Caco-2 (cell line): ENCODE data around the gene GALK1. TPM values are rescaled to one million over a fixed set of nuclear protein-coding genes. Genes with fewer than 3 reads are reported as not detected.
A peak's percentile ranks its signal among the peaks of the same experiment; 100 is the strongest.

Experiments
- BruUV-seq: library from RNA; stranded (reverse); fragments of 400-500 nt; replicated peaks from 2 replicates; lab custom pipeline; 2021; lab: Mats Ljungman, UMichigan
- CTCF ChIA-PET: fragments of 300-600 bp; sonication (Branson Sonifier 250); formaldehyde crosslinking; loops from one replicate; lab custom pipeline; 2022; ENCODE audit warnings: antibody characterized with exemption; lab: Charles Lee
- POLR2A ChIA-PET: fragments of 300-600 bp; sonication (Branson Sonifier 250); formaldehyde crosslinking; loops from one replicate; lab custom pipeline; 2022; ENCODE audit warnings: antibody characterized with exemption; lab: Charles Lee
- DNase-seq, 2 experiments: peaks; one replicate each; pipeline versions ENCODE4 v3.0.0 to v3.0.0-alpha.2; 2020 to 2022
- H3K27me3 ChIP-seq: replicated peaks from 2 replicates; pipeline ENCODE4 v1.6.0; 2011; ENCODE audit warnings: low read length; ENCODE audit not compliant: control insufficient read depth, insufficient read depth
- H3K36me3 ChIP-seq: 2 replicates; pipeline ENCODE4 v1.5.1; 2011; ENCODE audit warnings: low read length; ENCODE audit not compliant: control insufficient read depth, insufficient read depth
- H3K4me1 ChIP-seq: fragments of 250-450 bp; sonication (Bioruptor Pico); 2 replicates; pipeline ENCODE4 v1.5.1; 2020; ENCODE audit warnings: mild to moderate bottlenecking
- H3K4me3 ChIP-seq: 2 replicates; pipeline ENCODE4 v1.5.1; 2011; ENCODE audit warnings: low read depth, mild to moderate bottlenecking, control low read depth, low read length
- H3K9me3 ChIP-seq: fragments of 250-450 bp; sonication (Bioruptor Pico); 2 replicates; pipeline ENCODE4 v1.5.1; 2020; ENCODE audit warnings: mild to moderate bottlenecking, moderate library complexity
- H3K27ac Mint-ChIP-seq: one replicate; pipeline ENCODE4 v1.8.0; 2022; ENCODE audit warnings: mixed read lengths; ENCODE audit not compliant: unreplicated experiment
- H3K27me3 Mint-ChIP-seq: one replicate; pipeline ENCODE4 v1.8.0; 2022; ENCODE audit warnings: mixed read lengths; ENCODE audit not compliant: insufficient read depth, unreplicated experiment
- H3K36me3 Mint-ChIP-seq: one replicate; pipeline ENCODE4 v1.8.0; 2022; ENCODE audit warnings: mild to moderate bottlenecking, mixed read lengths; ENCODE audit not compliant: insufficient read depth, unreplicated experiment
- H3K4me1 Mint-ChIP-seq: one replicate; pipeline ENCODE4 v1.8.0; 2022; ENCODE audit warnings: low read depth, mixed read lengths; ENCODE audit not compliant: unreplicated experiment
- H3K4me3 Mint-ChIP-seq: one replicate; pipeline ENCODE4 v1.8.0; 2022; ENCODE audit warnings: mild to moderate bottlenecking, moderate library complexity, mixed read lengths; ENCODE audit not compliant: unreplicated experiment
- H3K9me3 Mint-ChIP-seq: one replicate; pipeline ENCODE4 v1.8.0; 2022; ENCODE audit warnings: mixed read lengths; ENCODE audit not compliant: unreplicated experiment
- intact Hi-C: fragments of 100-400 bp; cut with micrococcal nuclease; formaldehyde crosslinking; loops from one replicate; pipeline ENCODE4 v1.10.0; 2022; ENCODE audit not compliant: unreplicated experiment
- total RNA-seq: library from RNA; stranded (reverse); gene quantifications from 2 replicates; pipeline ENCODE4 v1.2.3, GENCODE V29; 2022
- TF ChIP-seq, protein P1 (sequence below), 2 experiments: fragments of 200-600 bp in 1 of 2; IDR thresholded peaks; 1 replicate in 1 of 2; 2 replicates in 1 of 2; pipeline versions ENCODE4 v1.5.1 to v1.8.0; 2011 to 2022; ENCODE audit warnings: antibody characterized with exemption in 1 of 2, control low read depth in 1 of 2, inconsistent platforms in 1 of 2, low read depth in 1 of 2, low read length in 1 of 2, mild to moderate bottlenecking in 1 of 2, moderate library complexity in 1 of 2; ENCODE audit not compliant: insufficient read depth in 1 of 2, severe bottlenecking in 1 of 2, unreplicated experiment in 1 of 2

GALK1 gene
- total RNA-seq, 1 experiment from 2014 or later, result 41.1 TPM

DNA sequence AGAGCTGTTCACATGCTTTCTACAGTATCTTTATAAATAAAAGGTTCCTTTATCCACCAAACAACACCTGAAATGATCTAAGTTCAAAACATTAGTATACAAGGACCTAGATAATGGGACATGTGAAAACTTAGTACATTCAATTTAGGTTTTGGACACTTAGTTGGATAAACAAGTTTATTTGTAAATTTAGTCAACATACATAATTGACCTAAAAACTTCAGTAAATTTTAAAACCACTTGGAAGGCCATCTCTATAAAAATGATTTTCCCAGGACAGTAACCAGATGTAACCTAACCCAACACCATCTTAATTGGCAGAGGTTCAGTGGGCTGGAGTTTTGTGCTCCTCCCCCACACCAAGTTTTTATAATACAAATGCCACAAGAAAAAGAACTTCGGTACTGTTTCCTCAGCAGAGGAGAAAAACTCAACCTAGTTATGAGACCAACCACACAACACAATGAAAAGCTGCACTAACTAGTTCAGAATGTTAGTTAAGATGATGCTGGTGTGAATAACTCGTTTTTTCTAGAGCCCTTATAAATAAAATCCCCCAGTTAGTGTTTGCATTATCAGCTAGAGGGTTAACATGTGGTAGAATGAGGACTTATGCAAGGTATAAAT is 12.4 kb upstream of the GALK1 start:
- intact Hi-C loops, result no loop called here
- DNase-seq, result no peak
- peaks cover 8% of the 10 kb centered on the region for H3K4me1 ChIP-seq
- no peaks in the 10 kb centered on the region for H3K27me3 ChIP-seq
- CTCF ChIA-PET, result no interaction called here
- POLR2A ChIA-PET, result interaction anchor here (2.0 kb wide), 1 partner anchor 9 kb away, joined by 6 read pairs; no protein-coding TSS in a partner anchor
- TF ChIP-seq, protein P1, sequence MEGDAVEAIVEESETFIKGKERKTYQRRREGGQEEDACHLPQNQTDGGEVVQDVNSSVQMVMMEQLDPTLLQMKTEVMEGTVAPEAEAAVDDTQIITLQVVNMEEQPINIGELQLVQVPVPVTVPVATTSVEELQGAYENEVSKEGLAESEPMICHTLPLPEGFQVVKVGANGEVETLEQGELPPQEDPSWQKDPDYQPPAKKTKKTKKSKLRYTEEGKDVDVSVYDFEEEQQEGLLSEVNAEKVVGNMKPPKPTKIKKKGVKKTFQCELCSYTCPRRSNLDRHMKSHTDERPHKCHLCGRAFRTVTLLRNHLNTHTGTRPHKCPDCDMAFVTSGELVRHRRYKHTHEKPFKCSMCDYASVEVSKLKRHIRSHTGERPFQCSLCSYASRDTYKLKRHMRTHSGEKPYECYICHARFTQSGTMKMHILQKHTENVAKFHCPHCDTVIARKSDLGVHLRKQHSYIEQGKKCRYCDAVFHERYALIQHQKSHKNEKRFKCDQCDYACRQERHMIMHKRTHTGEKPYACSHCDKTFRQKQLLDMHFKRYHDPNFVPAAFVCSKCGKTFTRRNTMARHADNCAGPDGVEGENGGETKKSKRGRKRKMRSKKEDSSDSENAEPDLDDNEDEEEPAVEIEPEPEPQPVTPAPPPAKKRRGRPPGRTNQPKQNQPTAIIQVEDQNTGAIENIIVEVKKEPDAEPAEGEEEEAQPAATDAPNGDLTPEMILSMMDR (IDR thresholded peaks at IDR 0.05; ENCODE audit: insufficient read depth in 1 of 2, low read depth in 1 of 2, low read length in 1 of 2, severe bottlenecking in 1 of 2, unreplicated experiment in 1 of 2), result no peak
- H3K4me3 Mint-ChIP-seq, result peak overlapping the region; percentile 100
- H3K36me3 Mint-ChIP-seq, result peaks cover 77% of the 10 kb centered on the region
- peaks cover 2% of the 10 kb centered on the region; the same call in 1 of the 2 replicates for H3K36me3 ChIP-seq
- peaks cover 21% of the 10 kb centered on the region for H3K4me1 Mint-ChIP-seq
- no peak overlapping the region for H3K4me3 ChIP-seq
- H3K27ac Mint-ChIP-seq, result peak overlapping the region; percentile 74
- no TSS peak for BruUV-seq
- no peaks in the 10 kb centered on the region for H3K9me3 ChIP-seq
- H3K9me3 Mint-ChIP-seq, result no peaks in the 10 kb centered on the region
- peaks cover 4% of the 10 kb centered on the region for H3K27me3 Mint-ChIP-seq

DNA sequence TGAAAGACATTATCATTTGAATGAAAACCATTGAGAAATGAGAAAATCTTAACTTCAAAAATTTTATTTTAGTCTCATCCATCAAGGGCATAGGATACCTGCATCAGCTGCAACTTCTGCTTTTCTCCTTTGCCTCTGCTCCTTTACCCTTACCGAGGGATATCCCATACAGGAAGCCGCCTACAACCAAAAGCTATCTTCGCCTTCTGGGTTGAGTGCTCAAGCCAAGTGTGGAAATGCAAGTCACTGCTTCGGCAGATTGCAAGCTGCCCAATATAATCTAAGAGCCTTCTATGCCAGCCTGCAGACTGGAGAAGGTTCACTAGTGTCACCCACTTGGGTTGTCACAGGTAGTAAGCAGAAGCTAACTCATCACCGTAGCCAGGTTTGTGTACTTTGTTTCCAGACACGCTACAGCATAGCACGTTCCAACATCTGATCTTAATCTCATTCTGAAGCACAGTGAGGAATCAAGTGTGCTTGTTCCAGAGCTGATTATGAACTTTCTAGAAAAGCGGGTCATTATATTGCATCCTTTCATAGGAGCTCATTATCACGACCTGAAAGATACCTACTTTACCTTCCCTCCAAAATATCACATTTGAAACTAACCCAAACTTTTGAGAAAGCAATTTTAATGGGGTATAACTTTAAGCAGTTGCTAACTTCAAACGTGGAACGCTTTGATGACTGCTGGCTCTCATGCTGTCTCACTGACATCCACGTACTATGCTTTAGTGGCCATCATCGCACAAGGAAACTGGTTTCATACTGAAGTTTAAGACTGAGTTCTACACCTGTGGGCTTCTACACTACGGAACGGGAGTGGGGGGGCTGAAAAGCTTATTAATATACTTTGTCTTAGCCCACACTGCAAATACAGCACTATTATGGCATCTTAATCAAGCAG is 11.6 kb upstream of the GALK1 start:
- H3K27ac Mint-ChIP-seq, result peak overlapping the region; percentile 74
- TF ChIP-seq, protein P1 (IDR thresholded peaks at IDR 0.05; ENCODE audit: insufficient read depth in 1 of 2, low read depth in 1 of 2, low read length in 1 of 2, severe bottlenecking in 1 of 2, unreplicated experiment in 1 of 2), result no peak
- Histone ChIP-seq H3K4me3 (no peak overlapping the region), H3K9me3 (no peaks in the 10 kb centered on the region), H3K36me3 (peaks cover 2% of the 10 kb centered on the region; the same call in 1 of the 2 replicates), H3K27me3 (no peaks in the 10 kb centered on the region), H3K4me1 (peaks cover 12% of the 10 kb centered on the region)
- intact Hi-C loops, result no loop called here
- no peak for DNase-seq
- CTCF ChIA-PET, result no interaction called here
- peaks cover 27% of the 10 kb centered on the region for H3K4me1 Mint-ChIP-seq
- H3K9me3 Mint-ChIP-seq, result no peaks in the 10 kb centered on the region
- BruUV-seq, result no TSS peak
- H3K4me3 Mint-ChIP-seq, result peak overlapping the region; percentile 100
- peaks cover 85% of the 10 kb centered on the region for H3K36me3 Mint-ChIP-seq
- POLR2A ChIA-PET, result interaction anchor here (0.6 to 2.0 kb wide), 4 partner anchors 8 to 79 kb away, joined by 3 to 6 read pairs (median 5); partner anchors contain the start of genes GALK1, UNK and WBP2
- peaks cover 4% of the 10 kb centered on the region for H3K27me3 Mint-ChIP-seq
